DOHH2 (cell line): Measurements from ENCODE around the gene SMPD3.

Source experiments
- H3F3A ChIP-seq: fragments of 200-600 bp; sonication (generic), shearing (Covaris generic); 2 replicates; pipeline ENCODE4 v1.6.0; 2016; ENCODE audit warnings: antibody characterized with exemption, mild to moderate bottlenecking; ENCODE audit not compliant: control insufficient read depth, insufficient read depth
- H3K27ac ChIP-seq: fragments of 200-600 bp; sonication (generic); 2 replicates; pipeline ENCODE4 v1.5.1; 2014; ENCODE audit warnings: low read depth, mild to moderate bottlenecking, low read length, moderate library complexity
- H3K27me3 ChIP-seq: fragments of 200-600 bp; sonication (generic); 2 replicates; pipeline ENCODE4 v1.6.1; 2014; ENCODE audit warnings: mild to moderate bottlenecking, low read length, mixed read lengths; ENCODE audit not compliant: control insufficient read depth
- H3K36me3 ChIP-seq: fragments of 200-600 bp; sonication (generic); 2 replicates; pipeline ENCODE4 v1.6.1; 2014; ENCODE audit warnings: mild to moderate bottlenecking, low read length, moderate library complexity, mixed read lengths; ENCODE audit not compliant: control insufficient read depth
- H3K4me1 ChIP-seq: fragments of 200-600 bp; sonication (generic); 2 replicates; pipeline ENCODE4 v1.6.1; 2014; ENCODE audit warnings: mild to moderate bottlenecking, low read length, mixed read lengths; ENCODE audit not compliant: control insufficient read depth
- H3K4me2 ChIP-seq: fragments of 200-600 bp; sonication (generic); 2 replicates; pipeline ENCODE4 v1.6.0; 2014; ENCODE audit warnings: mild to moderate bottlenecking, low read length, moderate library complexity
- H3K4me3 ChIP-seq: fragments of 200-600 bp; sonication (generic); 2 replicates; pipeline ENCODE4 v1.5.1; 2014; ENCODE audit warnings: mild to moderate bottlenecking, low read length, mixed read lengths
- H3K79me2 ChIP-seq: fragments of 200-600 bp; sonication (generic); 2 replicates; pipeline ENCODE4 v1.6.1; 2014; ENCODE audit warnings: mild to moderate bottlenecking, low read length, mixed read lengths; ENCODE audit not compliant: control insufficient read depth
- H3K9me2 ChIP-seq: fragments of 200-600 bp; sonication (generic); replicated peaks from 2 replicates; pipeline ENCODE4 v1.6.1; 2014; ENCODE audit warnings: mild to moderate bottlenecking, low read length, mixed read lengths; ENCODE audit not compliant: control insufficient read depth
- H3K9me3 ChIP-seq: fragments of 200-600 bp; sonication (generic); 2 replicates; pipeline ENCODE4 v1.6.1; 2014; ENCODE audit warnings: antibody characterized with exemption, low read length, mixed read lengths; ENCODE audit not compliant: control insufficient read depth, insufficient read depth
- H4K20me1 ChIP-seq: fragments of 200-600 bp; sonication (generic); 2 replicates; pipeline ENCODE4 v1.6.0; 2014; ENCODE audit warnings: low read depth, mild to moderate bottlenecking, antibody characterized with exemption, low read length, moderate library complexity; ENCODE audit not compliant: control insufficient read depth, insufficient read depth
- EZH2phosphoT487 ChIP-seq: fragments of 200-600 bp; sonication (generic); IDR thresholded peaks from 2 replicates; pipeline ENCODE4 v1.6.1; 2017; ENCODE audit warnings: borderline replicate concordance, mild to moderate bottlenecking, antibody characterized with exemption, low read length, moderate library complexity, mixed read lengths
- TF ChIP-seq, protein P1 (sequence below): fragments of 200-600 bp; sonication (generic); IDR thresholded peaks from one replicate; pipeline ENCODE4 v1.5.1; 2014; ENCODE audit warnings: antibody characterized with exemption, mild to moderate bottlenecking, low read depth, low read length; ENCODE audit not compliant: poor library complexity, severe bottlenecking

SMPD3 gene

DNA sequence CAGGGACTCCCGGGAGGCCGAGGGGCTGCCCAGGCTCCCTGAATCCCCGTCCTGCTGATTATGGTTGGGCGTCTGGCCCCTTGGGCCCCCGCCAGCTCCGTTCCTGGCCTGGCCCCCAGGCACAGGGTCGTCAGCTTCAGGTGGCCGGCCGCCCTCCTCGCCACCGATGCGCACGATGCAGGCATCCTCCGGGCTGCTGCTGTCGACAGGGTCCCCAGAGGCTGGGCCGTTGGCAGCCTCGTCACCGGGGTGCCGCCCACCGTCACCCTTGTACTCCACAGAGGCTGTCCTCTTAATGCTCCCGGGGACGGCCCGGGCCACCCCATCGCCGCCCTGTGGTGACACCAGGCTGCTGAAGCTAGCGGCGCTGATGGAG, 77.0 kb downstream of the SMPD3 start:
- no peaks in the 10 kb centered on the region for H3K79me2 ChIP-seq
- H3K4me1 ChIP-seq: peaks cover 20% of the 10 kb centered on the region
- H3K4me3 ChIP-seq: no peak overlapping the region
- H4K20me1 ChIP-seq: no peaks in the 10 kb centered on the region; the same call in 1 of the 2 replicates
- H3K9me3 ChIP-seq: no peaks in the 10 kb centered on the region
- peaks cover 6% of the 10 kb centered on the region for H3K27me3 ChIP-seq
- no peak overlapping the region for H3K27ac ChIP-seq
- H3K9me2 ChIP-seq: no peaks in the 10 kb centered on the region
- H3K4me2 ChIP-seq: no peak overlapping the region
- no peaks in the 10 kb centered on the region for H3K36me3 ChIP-seq
- H3F3A ChIP-seq: no peaks in the 10 kb centered on the region
- TF ChIP-seq, protein P1, sequence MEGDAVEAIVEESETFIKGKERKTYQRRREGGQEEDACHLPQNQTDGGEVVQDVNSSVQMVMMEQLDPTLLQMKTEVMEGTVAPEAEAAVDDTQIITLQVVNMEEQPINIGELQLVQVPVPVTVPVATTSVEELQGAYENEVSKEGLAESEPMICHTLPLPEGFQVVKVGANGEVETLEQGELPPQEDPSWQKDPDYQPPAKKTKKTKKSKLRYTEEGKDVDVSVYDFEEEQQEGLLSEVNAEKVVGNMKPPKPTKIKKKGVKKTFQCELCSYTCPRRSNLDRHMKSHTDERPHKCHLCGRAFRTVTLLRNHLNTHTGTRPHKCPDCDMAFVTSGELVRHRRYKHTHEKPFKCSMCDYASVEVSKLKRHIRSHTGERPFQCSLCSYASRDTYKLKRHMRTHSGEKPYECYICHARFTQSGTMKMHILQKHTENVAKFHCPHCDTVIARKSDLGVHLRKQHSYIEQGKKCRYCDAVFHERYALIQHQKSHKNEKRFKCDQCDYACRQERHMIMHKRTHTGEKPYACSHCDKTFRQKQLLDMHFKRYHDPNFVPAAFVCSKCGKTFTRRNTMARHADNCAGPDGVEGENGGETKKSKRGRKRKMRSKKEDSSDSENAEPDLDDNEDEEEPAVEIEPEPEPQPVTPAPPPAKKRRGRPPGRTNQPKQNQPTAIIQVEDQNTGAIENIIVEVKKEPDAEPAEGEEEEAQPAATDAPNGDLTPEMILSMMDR: no peak
- no peak for TF ChIP-seq EZH2phosphoT487

DNA sequence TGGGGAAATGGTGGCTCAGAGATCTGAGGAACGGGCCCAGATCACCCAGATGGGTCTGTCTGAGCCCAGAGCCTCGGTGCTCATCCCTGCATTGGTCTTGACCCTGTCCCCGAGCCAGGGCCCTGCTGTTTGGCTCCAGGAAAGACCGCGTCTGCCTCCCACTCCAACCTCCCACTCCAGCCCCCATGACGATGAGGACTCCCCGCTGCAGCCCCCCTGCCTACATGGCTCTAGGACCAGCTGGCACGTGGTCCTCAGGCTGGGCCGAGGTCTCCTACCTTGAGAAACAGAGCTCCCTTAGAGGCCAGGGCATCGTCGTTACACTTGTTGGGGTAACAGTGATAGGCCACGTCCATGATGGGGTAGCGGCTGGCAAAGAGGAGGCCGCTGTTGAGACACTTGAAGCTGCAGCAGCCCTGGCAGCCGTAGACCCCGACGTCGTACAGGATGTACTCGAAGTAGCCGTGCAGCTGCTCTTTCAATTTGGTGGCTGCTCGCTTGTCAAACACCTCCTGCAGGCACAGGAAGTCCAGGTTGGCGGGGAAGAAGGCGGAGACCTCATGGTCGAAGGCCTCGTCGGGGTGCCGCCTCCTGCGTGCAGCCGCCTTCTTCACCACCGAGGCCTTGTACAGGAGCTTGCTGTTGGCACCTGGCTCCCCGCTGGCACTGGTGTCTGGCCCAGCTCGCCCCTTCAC, 77.6 kb downstream of the SMPD3 start:
- no peak overlapping the region for H3K4me3 ChIP-seq
- H3K4me1 ChIP-seq: peaks cover 20% of the 10 kb centered on the region
- H3K9me3 ChIP-seq: no peaks in the 10 kb centered on the region
- no peaks in the 10 kb centered on the region for H3K79me2 ChIP-seq
- peaks cover 12% of the 10 kb centered on the region for H3K27me3 ChIP-seq
- TF ChIP-seq, protein P1: no peak
- no peak for TF ChIP-seq EZH2phosphoT487
- no peaks in the 10 kb centered on the region; the same call in 1 of the 2 replicates for H4K20me1 ChIP-seq
- H3K27ac ChIP-seq: no peak overlapping the region
- no peak overlapping the region for H3K4me2 ChIP-seq
- H3K36me3 ChIP-seq: no peaks in the 10 kb centered on the region
- no peaks in the 10 kb centered on the region for H3K9me2 ChIP-seq
- H3F3A ChIP-seq: no peaks in the 10 kb centered on the region

DNA sequence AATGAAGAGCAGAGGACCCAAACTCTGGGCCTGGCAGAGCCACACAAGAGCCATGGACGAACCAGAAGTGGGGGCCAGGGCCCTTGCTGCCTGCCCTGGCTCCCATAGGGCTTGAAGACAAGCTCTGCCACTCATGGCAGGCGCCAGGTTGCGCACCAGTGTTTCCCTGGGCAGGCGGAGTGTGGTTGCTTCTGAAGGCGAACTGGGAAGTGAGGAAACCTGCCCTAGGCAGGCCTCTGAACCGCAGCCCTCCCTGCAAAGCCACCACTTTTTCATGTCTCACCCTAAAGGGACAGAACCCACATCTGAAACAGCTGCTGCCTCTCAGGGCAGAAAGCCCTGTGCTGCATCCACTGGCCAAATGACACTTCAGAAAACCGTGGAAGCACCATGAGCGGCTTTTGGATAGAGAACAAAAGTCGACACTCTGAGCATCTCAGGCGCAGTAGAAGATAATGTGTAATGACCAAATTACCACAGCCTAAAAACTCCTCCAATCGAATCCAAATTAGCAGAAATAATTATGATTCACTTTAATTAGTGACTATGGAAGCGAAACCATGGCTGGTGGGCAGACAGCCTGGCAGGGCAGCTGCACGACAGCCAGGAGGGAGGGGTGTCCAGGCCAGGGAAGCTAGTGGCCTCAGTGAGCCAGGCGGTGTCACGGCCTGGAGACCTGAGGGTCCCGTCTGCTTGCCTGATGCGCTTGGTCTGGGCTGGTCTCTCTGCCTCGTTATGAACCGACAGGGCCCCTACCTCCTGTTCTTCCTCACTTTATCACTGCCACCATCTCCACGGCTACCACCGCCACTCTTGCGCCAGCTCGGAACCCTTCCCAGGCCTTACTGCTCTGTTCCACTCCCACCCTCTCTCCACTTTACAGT, 78.4 kb downstream of the SMPD3 start:
- Histone ChIP-seq H3K36me3 (no peaks in the 10 kb centered on the region), H3K4me3 (no peak overlapping the region), H3K27me3 (peaks cover 20% of the 10 kb centered on the region), H3K27ac (no peak overlapping the region), H3K4me2 (no peak overlapping the region), H3K79me2 (no peaks in the 10 kb centered on the region), H3K4me1 (peaks cover 20% of the 10 kb centered on the region), H3F3A (no peaks in the 10 kb centered on the region), H3K9me2 (no peaks in the 10 kb centered on the region), H3K9me3 (no peaks in the 10 kb centered on the region), H4K20me1 (no peaks in the 10 kb centered on the region; the same call in 1 of the 2 replicates)
- TF ChIP-seq EZH2phosphoT487: no peak
- TF ChIP-seq, protein P1: no peak
